ENCODE data around the gene LMAN2L.

LMAN2L gene

DNA sequence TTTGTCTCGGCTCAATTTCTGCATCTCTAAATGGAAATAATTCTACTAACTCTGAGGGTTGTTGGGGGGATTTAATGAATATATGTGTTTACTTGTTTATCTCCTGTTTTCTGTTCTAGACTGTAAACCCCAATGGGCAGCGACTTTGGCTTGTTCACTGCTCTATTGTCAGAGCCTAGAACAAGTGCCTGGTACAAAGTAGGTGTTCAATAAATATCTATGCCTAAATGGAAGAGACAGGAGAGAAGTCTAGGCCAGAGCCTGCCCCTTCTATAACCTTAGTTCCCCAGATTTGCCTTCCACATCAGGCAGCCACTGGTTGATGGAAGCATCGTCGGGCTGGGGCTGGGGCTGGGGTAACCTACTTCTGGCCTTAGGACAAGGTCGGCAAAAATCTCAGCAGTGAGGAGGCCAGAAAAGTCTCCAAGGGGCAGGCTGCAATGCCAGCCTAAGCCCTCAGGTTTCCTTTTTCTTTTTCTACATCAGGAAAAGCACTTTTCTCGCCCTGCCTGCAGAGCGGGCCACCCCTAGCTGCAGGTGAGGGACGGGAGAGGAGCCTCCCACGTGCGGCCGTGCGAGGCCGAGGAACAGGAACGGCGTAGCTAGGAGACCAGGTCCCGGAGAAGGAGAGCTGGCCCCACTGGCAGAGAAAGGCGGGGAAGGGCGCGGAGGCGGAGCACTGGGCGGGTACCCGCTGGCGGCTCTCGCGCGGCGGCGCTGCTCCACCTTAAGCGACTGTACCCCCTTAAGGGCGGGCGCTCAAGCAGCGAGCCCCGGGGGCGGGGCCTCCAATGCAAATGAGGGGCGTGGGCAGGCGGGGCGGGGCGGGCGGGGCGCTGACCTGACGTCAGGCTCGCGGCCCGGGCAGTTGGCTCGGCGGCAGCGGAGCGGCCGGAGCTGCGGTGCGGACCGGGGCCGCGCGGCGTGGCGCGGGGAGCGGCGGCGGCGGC, 20.4 kb upstream of the LMAN2L start, which contains the start of gene CNNM4:
TSS of gene CNNM4 (plus strand) at position 867 of the 950 bp plus-strand sequence. CDS start 98 bp downstream, outside the sequence.
- DNase-seq (ENCODE audit: low spot score) = peak; percentile 96

DNA sequence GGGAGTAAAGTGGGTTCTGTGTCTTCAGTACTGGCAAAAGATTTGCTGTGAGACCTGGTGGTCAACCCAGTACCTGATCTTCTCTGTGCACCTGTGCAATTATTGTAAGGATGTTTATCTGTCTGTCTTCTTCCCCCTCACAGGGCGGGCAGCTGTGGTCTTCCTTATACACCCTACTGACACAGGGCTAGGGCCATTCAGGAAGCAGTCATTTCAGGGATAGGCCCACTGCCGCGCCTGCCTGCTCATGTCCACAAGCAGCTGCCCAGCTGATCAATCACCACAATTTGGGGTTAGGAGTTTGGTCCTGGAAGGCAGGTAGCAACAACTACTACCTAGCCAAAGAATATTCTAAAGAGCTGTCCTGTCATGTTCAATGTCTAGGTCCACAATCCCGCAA, 19.7 kb upstream of the LMAN2L start:
- DNase-seq (ENCODE audit: low spot score) = no peak

DNA sequence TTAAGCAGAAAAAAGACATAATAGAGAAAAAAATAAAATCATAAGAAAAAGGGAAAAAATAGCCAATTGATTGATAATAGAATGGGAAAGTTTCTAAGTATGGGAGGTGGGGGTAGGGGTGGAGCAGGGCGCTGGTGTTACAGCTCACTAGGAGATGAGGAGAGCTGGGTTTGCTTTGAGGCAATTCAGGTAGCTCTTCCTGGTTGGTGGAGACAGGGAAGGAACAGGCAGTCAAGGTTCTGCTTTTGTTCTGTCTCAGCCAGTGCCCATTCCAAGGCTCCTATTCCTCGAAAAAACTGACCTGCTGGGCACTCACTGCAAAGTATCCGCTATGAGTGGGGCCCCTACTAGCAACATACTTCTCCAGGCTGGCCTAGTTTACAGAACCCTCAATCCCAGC, 19.1 kb upstream of the LMAN2L start:
- no peak for DNase-seq (ENCODE audit: low spot score)

DNA sequence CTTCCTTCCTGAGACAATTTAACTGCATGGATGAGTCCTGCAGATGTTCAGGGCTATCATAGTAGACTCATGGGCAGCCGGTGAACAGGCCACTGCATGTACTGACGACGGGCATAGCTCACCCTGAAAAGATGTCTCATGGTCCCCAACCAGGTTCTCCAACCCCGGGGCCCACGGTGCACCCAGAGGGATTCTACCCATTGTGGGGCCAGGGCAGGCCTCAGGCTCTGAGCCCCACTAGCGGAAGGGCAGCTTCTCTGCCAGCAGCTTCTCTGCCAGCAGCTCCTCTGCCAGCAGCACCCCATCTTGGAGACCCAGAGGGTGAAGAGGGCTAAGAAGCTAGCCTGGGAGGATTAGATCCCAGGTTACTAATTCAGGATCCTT, 17.6 kb upstream of the LMAN2L start:
- no peak for DNase-seq (ENCODE audit: low spot score)

DNA sequence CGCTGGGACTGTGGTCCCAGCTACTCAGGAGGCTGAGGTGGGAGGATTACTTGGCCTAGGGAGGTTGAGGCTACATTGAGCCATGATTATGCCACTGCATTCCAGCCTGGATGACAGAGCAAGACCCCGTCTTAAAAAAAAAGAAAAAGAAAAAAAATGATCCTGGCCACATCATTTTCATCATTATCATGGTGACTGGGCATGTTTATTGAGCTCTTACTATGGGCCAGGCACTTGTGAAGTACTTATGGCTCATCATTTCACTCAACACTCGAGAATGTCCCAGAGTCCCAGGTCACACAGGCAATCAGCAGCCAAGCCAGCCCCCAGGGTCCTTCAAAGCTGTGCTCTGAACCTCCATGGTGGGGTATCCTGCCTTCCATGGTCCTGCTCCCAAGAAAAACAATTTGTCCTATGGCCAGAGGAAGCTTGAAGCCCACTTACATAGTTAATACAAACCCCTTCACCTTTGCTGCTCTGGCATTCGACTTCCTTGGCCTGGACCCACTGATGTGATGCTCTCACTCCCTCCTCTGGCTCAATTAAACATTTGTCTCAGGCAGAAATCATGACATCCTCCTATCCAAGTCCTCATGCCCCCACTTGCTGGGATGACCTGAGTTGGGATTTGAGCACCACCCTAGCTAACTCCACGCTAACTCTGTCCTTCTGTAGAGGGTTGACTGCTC, 17.1 kb upstream of the LMAN2L start:
- DNase-seq (ENCODE audit: low spot score) = no peak

DNA sequence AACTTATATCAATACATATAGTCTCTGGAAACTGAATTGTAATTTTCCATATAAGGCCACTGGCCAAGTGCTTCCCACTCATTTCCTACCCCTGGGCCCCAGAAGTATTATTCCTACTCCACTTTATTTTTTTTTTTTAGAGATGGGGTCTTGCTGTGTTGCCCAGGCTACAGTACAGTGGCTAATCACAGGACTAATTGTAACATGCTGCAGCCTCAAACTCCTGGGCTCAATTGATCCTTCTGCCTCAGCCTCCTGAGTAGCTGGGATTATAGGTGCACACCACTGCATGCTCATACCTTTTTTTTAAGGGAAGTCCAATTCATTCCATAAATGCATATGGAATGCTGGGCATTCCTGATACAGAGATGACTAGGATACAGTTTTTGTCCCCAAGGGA, 14.5 kb upstream of the LMAN2L start:
- no peak for DNase-seq (ENCODE audit: low spot score)

DNA sequence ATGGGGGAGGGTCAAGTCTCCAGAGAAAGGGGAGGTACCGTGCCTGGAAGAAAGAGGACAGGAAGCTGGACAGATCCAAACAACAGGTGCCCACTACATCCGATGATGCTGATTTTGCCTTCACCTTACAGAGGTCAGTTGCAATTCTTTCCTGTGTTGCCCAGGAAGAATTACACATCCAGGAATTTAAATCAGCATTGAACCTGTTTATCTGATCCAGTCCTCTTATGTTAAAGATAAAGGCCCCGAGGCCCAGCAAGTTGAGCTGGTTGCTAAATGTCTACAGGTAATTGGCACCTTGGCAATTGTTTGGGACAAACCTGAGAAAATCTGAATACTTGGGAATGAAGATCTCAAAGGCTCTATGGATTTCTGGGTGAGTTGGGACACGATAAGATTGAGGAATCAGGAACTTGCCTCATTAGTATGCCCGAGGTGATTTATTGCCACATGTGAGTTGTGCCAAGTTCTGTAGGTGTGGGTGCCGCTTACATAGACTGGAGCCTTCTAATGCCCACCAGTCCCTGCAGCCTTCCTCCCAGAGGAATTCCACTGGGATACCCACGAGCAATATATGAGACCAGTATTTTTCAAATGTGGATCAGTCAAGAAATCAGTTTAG, 13.9 kb upstream of the LMAN2L start:
- DNase-seq (ENCODE audit: low spot score) = no peak

DNA sequence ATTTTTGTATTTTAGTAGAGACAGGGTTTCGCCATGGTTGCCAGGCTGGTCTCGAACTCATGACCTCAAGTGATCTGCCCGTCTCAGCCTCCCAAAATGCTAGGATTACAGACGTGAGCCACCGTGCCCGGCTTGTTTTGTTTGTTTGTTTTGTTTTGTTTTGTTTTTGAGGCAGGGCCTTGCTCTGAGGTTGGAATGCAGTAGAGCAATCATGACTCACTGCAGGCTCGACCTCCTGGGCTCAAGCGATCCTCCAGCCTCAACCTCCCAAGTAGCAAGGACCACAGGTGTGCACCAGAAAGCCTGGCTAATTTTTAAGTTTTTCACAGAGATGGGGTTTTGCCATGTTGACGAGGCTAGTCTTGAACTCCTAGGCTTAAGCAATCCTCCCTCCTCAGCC, 11.9 kb upstream of the LMAN2L start:
- no peak for DNase-seq (ENCODE audit: low spot score)

DNA sequence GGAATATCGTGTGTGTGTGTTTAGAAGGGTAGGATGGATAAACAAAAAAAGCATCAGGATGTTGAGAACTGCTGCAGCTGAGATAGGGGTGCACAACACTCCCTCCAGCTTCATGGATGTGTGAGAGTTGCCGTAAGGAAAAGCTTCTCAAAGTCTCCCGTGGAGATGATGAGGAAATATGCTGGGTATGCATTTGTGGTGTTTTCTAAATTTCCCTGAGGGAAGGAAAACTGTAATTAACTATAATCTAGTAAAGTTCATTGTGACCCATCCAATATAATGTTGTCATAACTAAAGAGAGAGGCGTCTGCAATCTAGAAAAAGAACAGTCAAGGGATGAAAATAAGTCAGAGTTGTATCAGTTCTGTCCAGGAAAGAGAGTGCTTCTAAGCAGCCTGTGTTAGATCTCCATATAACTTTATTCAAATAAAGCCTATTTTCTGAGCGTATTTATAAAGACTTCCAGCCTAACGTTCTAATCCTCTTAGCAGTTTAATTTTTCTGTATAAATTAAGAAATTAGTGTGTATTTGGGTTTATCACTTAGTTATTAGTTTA, 7.3 kb upstream of the LMAN2L start:
- no peak for DNase-seq (ENCODE audit: low spot score)

DNA sequence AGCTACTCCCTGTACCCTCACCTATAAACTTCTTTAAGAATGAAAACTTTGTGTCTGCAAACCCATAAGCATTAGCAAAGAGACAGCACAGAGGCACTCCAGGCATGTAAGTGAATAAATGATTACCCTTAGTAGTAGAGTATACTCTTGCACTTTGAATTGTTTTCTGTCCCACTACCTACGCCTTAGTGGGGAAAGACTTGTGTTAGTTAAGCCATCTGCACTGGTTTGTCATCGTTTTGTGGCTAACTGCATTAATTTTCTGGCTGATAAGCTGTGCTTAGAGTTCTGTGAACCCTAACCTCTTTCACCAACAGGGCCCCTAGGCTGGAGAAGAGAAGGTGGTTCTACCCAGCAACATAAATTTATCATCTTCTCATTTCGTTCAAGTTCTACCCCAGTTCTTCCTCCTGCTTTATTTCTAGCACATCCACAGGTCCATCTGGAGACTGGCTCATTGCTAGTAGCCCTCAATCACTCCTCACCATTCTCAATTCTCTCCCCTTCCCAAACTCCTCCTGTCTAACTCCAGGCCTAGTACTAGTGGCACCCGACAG, 710 bp downstream of the LMAN2L start:
- DNase-seq (ENCODE audit: low spot score) = no peak

DNA sequence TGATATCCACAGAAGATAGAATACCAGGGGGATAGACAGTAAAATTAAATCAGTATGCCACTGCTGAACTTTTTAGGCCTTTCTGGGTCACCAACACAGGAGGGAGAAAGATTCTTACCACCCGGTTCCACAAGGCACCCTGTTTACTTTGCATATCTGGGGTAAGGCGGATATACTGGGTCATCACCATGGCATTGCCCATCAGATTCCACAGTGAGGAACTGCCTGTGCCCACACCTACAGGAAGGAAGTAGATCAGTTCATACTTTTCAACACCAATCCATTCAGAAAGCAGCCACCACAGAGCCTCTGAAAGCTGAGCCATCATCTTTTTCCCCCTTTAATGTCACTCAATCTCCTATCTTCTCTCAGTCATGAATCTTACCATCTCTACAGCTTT, 2.0 kb downstream of the LMAN2L start:
- no peak for DNase-seq (ENCODE audit: low spot score)

DNA sequence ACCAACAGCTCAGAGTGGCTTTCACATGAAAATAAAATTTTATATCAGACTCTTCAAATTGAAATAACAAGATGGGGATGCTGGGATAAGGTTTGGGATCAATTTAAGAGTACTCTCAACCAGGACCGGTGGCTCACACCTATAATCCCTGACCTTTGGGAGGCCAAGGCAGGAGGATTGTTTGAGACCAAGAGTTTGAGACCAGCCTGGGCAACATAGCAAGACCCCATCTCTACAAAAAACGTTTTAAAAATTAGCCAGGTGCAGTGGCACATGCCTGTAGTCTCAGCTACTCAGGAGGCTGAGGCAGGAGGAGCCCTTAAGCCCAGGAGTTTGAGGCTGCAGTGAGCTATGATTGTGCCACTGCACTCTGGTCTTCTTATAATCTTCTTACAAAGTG, 2.6 kb downstream of the LMAN2L start:
- no peak for DNase-seq (ENCODE audit: low spot score)

DNA sequence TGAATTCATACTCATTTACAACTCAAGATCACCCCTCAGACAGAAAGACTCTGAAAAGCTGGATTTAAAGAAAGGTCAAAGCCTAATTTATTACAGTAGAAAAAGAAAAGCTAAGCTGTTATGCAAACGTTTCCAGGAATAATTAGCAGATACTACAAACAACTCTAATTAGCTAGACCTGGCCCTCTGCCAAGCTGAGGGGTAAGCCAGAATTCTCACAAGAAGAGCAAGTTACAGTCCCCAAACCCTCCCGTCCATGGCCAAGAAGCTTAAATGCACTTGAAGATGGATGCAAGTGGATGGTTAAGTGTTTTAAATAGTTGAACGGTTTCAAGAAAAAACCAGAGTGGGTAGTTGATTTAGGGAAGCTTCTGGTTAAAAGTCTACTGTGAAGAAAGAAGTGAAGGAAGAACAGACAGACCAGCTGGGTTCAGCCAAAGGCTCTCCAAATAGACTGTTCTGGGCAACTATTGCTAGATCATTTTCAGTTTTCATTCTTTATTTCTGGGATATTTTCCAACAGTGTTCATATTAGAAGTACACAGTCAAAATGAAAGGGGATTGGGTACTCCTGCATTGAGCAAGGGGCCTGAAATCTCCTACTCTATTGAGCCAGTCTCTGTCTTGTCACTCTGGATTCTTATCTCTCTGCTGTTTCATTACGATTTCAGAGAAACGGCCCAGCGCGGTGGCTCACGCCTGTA, 4.8 kb downstream of the LMAN2L start:
- no peak for DNase-seq (ENCODE audit: low spot score)

DNA sequence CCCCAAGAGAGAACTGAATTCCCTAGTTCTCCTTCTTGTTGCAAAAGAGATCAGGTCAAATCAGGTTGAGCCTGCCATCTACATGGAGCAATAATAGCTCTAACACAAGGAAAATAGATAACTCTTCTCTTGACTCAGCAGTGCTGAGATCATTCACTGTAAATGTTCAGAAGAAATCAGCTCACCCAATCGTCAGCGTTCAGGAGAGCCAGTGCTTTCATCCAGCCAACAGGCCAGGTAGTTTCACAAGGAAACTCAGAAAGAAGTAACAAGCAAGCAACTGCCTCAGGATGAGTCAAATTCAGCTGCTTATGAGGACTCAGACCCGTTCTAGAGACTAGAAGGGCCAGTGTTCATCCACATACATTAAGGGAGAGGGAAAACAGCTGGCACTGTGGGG, 5.9 kb downstream of the LMAN2L start:
- DNase-seq (ENCODE audit: low spot score) = no peak

DNA sequence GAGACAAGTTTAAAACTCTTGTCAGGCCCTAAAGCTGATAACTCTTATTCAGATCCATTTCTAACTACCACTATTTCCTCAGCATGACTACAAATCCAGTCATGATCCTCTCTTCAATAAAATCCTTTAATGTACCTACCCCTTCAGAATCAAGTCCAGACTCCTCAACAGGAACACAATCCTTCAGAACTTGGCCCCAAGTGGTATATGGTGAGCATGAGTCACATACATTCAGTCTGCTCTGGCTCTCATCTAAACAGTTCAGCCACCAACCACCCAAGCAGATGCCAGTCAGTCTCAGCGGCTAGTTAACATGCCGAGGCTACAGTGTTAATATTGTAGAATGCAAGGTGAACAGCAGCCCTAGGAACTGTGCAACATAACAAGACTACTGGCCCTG, 9.7 kb downstream of the LMAN2L start:
- DNase-seq (ENCODE audit: low spot score) = peak; percentile 15

DNA sequence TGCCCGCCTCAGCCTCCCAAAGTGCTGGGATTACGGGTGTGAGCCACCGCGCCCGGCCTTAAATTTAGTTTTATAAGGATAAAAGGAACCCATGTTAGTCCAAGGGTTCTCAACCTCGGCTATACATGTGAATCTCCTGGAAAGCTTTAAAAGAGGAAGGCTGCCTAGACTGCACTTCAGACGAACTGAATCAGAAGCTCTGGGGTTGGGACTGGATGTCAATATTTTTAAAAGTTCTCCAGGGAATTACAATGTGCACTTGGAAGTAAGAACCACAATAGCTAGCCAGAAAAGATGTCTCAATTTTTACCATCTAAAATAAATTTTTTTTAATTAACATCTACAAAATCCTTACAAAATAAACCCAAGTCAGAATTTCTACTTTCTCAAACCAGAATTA, 10.1 kb downstream of the LMAN2L start:
- DNase-seq (ENCODE audit: low spot score) = no peak

DNA sequence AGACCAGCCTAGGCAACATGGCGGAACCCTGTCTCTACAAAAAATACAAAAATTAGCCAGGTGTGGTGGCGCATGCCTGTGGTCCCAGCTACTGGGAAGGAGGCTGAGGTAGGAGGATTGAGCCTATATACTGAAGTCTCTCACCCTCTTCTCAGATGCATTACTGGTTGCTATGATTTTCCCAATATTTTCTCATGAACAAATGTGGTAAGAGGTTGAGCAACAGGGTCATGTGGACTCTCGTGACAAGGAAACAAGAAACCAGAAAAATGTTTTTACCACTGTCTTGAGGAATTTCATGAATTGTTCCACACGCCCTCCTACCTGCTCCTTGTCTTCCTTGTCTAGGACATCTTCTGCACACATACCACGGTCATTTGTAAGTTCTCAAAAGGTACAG, 12.4 kb downstream of the LMAN2L start:
- DNase-seq (ENCODE audit: low spot score) = no peak

DNA sequence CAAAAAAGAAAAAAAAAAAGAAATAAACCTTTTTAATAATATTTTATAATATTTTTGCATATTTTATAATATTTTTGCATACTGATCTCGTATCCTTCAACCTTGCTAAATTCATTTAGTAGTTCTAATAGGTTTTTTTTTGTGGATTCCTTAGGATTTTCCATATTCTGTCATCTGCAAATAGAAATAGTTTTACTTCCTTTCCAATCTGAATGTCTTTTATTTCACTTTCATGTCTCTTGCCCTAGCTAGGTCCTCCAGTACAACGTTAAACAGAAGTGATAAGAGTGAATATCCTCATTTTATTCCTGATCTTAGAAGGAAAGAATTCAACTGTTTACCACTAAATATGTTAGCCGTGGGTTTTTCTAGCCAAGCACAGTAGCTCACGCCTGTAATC, 13.7 kb downstream of the LMAN2L start:
- DNase-seq (ENCODE audit: low spot score) = no peak

DNA sequence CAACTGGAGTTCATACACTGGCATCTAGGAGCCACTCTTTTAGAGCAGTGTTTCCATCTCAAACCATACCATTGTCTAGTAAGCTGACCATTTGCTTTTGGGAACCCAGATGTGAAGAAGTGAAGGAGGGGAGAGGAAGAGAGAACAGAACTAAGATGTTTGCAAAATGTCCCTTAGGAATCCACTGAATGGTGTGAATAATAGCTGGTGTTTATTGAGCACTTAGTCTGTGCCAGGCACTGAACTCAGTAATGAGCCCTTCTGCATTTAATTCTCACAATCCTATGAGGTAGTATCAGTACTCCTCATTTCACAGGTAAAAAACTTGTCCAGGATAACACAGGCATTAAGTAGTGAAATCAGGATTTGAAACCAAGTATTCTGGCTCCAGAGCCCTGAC, 23.5 kb downstream of the LMAN2L start:
- DNase-seq (ENCODE audit: low spot score) = no peak

DNA sequence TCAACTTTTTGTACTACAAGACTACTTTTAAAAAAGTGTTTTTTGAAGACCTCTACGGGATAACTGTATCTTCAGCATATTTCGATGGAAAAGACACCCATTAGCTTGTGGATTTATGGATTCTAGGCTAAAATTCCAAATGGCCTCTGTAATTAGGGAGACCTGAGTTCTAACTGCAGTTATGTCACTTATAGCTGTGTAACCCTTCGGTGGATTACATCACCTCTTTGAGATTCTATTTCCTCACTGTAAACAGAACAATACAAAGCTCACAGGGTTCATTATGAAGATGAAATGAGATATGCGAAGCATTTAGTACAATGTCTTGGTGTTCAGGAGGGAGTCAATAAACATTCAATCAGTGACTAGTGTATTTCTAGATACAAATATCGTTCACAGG, 24.2 kb downstream of the LMAN2L start:
- peak; percentile 18 for DNase-seq (ENCODE audit: low spot score)

DNA sequence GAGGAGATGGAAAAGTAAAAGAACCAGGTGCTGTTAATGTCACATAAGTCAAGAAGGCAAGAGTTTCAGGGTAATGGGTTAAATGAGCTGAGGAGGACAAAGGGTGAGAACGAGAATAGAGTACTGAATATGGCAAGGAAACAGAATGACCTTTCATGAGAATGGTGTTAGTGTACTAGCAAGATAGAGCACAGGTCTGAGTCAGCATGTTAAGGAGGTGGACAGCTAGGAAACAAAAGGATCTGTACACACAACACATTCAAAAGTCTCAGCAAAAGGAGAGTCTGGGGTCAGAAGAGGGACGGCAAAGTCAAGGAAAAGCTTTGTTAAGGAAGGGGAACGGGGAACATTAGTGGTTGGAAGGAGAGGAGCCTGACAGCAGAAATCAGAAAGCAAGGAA, 28.9 kb downstream of the LMAN2L start:
- no peak for DNase-seq (ENCODE audit: low spot score)
